Left ventricle myocardium inferior (tissue), 1 donor: Measurements from ENCODE around the gene PIAS1. TPM values are rescaled to one million over a fixed set of nuclear protein-coding genes. Genes with fewer than 3 reads are reported as not detected.
"Not testable (repeated sequence)": the region's sequence is repeated elsewhere in the genome, so short reads cannot be mapped to it uniquely, and the experiment has no call there.

Experiments
- DNase-seq: peaks from one replicate; pipeline ENCODE4 v3.0.0-alpha.2; 2020
- H3K27ac ChIP-seq: fragments of 200-600 bp; replicated peaks from 2 replicates; pipeline ENCODE4 v1.8.0; 2021
- H3K27me3 ChIP-seq: fragments of 200-600 bp; 2 replicates; pipeline ENCODE4 v1.8.0; 2021; ENCODE audit warnings: low read depth
- H3K36me3 ChIP-seq: fragments of 200-600 bp; 2 replicates; pipeline ENCODE4 v1.8.0; 2021
- H3K4me1 ChIP-seq: fragments of 200-600 bp; 2 replicates; pipeline ENCODE4 v1.8.0; 2021
- H3K4me3 ChIP-seq: fragments of 200-600 bp; 2 replicates; pipeline ENCODE4 v1.8.0; 2021; ENCODE audit warnings: mild to moderate bottlenecking, moderate library complexity
- H3K9me3 ChIP-seq: fragments of 200-600 bp; replicated peaks from 2 replicates; pipeline ENCODE4 v1.8.0; 2021
- intact Hi-C: fragments of 100-400 bp; cut with micrococcal nuclease; formaldehyde crosslinking; loops from one replicate; pipeline ENCODE4 v1.11.0; 2022
- total RNA-seq: library from RNA; stranded (reverse); fragmentation: NEBNext Ultra II Directional; extraction: Animal tissue kit (Norgen Biotek cat#: 25700); gene quantifications from one replicate; pipeline ENCODE4 v1.2.1, GENCODE V29; 2021
- TF ChIP-seq, protein P1 (sequence below): fragments of 200-600 bp; IDR thresholded peaks from 2 replicates; pipeline ENCODE4 v1.8.0; 2021; ENCODE audit warnings: antibody characterized with exemption, mild to moderate bottlenecking, borderline replicate concordance
- donor health status: DM: no; HTN: yes; CAD: no; lungs with severe emphysema.

Gene PIAS1
- total RNA-seq, 1 donor from 2014 or later = 29.9 TPM

DNA sequence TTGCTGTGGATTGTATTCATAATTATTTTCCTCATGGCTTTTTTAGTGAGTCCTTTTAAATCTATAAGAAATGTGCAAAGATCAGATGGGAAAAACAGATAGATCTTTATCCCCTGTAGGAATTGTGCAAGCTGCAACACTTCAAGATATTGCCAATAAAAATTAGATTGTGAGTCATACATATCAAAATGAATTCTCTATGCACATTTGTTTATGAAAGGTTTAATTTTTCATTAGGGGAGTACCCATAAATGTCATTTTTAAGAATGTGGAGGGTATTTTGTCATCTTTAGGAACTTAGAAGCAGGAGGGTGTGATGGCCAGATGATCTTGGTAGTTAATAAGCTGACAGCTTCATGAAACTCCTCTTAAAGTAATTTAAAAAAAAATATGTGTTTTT lies 2.9 kb downstream of the PIAS1 start:
- Histone ChIP-seq H3K36me3 (no peaks in the 10 kb centered on the region), H3K4me3 (no peak overlapping the region), H3K27ac (no peak overlapping the region), H3K9me3 (no peaks in the 10 kb centered on the region), H3K27me3 (no peaks in the 10 kb centered on the region), H3K4me1 (peaks cover 67% of the 10 kb centered on the region)
- DNase-seq = no peak
- intact Hi-C loops = no loop called here
- TF ChIP-seq, protein P1, sequence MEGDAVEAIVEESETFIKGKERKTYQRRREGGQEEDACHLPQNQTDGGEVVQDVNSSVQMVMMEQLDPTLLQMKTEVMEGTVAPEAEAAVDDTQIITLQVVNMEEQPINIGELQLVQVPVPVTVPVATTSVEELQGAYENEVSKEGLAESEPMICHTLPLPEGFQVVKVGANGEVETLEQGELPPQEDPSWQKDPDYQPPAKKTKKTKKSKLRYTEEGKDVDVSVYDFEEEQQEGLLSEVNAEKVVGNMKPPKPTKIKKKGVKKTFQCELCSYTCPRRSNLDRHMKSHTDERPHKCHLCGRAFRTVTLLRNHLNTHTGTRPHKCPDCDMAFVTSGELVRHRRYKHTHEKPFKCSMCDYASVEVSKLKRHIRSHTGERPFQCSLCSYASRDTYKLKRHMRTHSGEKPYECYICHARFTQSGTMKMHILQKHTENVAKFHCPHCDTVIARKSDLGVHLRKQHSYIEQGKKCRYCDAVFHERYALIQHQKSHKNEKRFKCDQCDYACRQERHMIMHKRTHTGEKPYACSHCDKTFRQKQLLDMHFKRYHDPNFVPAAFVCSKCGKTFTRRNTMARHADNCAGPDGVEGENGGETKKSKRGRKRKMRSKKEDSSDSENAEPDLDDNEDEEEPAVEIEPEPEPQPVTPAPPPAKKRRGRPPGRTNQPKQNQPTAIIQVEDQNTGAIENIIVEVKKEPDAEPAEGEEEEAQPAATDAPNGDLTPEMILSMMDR = no peak

DNA sequence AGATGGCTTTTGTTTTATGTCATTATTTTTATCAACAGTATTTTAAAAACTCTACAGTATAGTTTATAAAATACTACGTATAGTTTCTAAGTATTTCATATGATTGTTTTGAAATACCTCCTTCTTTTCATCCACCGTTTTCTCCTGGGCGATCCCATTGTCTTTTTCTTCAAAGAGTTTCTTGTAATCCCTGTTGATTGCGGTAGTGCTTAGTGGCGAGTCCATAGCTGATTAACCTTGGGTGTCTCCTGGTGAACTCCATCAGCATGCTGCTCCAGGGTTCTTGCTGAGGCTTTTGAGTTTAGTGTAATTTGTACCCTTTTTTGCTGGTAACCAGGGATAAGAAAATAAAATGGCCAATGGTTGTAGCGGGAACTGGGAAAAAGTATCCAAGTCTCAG lies 3.6 kb downstream of the PIAS1 start:
- Histone ChIP-seq H3K27me3 (no peaks in the 10 kb centered on the region), H3K4me1 (peaks cover 74% of the 10 kb centered on the region), H3K4me3 (no peak overlapping the region), H3K27ac (no peak overlapping the region), H3K9me3 (no peaks in the 10 kb centered on the region), H3K36me3 (no peaks in the 10 kb centered on the region)
- DNase-seq = no peak
- intact Hi-C loops = no loop called here
- TF ChIP-seq, protein P1 = no peak

DNA sequence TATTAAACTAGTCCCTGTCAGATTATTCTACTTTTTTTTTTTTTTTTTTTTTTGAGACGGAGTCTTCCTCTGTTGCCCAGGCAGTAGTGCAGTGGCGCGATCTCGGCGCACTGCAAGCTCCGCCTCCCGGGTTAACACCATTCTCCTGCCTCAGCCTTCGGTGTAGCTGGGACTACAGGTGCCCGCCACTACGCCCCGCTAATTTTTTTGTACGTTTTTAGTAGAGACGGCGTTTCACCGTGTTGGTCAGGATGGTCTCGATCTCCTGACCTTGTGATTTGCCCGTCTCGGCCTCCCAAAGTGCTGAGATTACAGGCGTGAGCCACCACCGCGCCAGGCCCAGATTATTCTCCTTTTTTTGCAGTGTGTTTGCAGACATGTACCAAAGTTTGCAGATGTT lies 4.9 kb downstream of the PIAS1 start:
- H3K27me3 ChIP-seq, H3K36me3 ChIP-seq, H3K4me3 ChIP-seq, H3K9me3 ChIP-seq, DNase-seq, H3K27ac ChIP-seq, intact Hi-C loops: not testable (repeated sequence)
- H3K4me1 ChIP-seq = peaks cover 81% of the 10 kb centered on the region

DNA sequence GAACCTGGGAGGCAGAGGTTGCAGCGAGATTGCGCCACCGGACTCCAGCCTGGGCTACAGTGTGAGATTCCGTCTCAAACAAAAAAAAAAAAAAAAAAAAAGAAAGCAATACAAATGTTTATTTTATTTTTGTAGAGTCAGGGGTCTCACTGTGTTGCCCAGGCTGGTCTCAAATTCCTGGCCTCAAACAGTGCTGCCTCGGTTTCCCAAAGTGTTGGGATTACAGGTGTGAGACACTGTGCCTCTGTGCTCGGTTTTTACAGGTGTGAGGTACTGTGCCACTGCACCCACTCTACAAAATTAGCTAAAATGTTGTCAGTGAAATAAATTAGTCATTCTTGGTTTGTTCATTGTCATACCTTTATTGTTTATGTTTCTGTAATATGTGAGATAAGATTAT lies 5.5 kb downstream of the PIAS1 start:
- TF ChIP-seq, protein P1 = no peak
- no peaks in the 10 kb centered on the region for H3K27me3 ChIP-seq
- no peaks in the 10 kb centered on the region for H3K9me3 ChIP-seq
- no peaks in the 10 kb centered on the region for H3K36me3 ChIP-seq
- H3K4me1 ChIP-seq = peaks cover 82% of the 10 kb centered on the region
- no peak for DNase-seq
- H3K4me3 ChIP-seq = no peak overlapping the region
- intact Hi-C loops = no loop called here
- H3K27ac ChIP-seq = no peak overlapping the region

DNA sequence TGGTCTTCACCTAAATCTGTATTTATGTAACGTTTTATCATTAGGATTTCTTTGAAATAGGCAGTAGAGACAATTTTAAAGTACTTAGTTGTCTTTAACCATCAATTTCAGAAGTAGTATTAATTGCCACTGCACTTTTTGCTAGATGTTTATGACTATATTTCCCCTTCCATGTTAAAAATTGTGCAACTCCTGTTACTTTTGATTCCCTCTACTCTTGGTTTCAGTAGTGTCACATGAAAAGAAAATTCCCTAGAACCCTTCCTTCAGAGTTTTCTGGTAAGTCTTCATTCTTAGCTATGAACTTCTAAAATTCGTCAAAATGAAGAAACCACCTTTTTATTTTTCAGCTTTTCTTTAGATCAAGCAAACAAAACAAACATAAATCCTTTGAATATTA lies 7.1 kb downstream of the PIAS1 start:
- Histone ChIP-seq H3K27ac (no peak overlapping the region), H3K9me3 (no peaks in the 10 kb centered on the region), H3K4me3 (no peak overlapping the region), H3K27me3 (no peaks in the 10 kb centered on the region), H3K4me1 (peaks cover 66% of the 10 kb centered on the region), H3K36me3 (no peaks in the 10 kb centered on the region)
- intact Hi-C loops = no loop called here
- DNase-seq = no peak
- TF ChIP-seq, protein P1 = no peak

DNA sequence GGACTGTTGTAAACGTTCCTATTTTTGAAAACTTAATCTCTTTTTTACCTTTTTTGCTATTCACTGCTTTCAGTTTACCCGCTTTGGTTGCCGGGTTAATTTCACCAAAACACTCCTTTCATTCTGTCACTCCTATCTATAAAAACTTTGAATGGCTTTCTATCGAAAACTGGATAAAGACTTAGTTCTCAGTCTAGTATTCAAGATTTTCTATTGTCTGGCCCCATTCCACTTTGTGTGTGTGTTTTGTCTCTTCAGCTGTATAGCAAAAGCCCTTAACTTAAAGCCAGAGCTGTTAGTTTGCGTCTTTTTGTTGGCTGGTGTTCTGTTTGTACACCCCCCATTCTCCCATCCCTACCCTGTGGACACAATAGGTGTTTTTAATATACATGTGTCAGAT lies 7.5 kb downstream of the PIAS1 start:
- H3K4me3 ChIP-seq = no peak overlapping the region
- no peaks in the 10 kb centered on the region for H3K9me3 ChIP-seq
- TF ChIP-seq, protein P1 = no peak
- no peak overlapping the region for H3K27ac ChIP-seq
- no peaks in the 10 kb centered on the region for H3K27me3 ChIP-seq
- intact Hi-C loops = no loop called here
- peaks cover 62% of the 10 kb centered on the region for H3K4me1 ChIP-seq
- no peak for DNase-seq
- H3K36me3 ChIP-seq = no peaks in the 10 kb centered on the region
